NCI-H446 (cell line): ENCODE measurements around the gene RUVBL2.
A peak's percentile ranks its signal among the peaks of the same experiment; 100 is the strongest.
"Not testable (repeated sequence)": the region's sequence is repeated elsewhere in the genome, so short reads cannot be mapped to it uniquely, and the experiment has no call there.

Source experiments
- DNase-seq, 2 experiments: peaks; one replicate each; lab custom pipeline; 2025; lab: John Stamatoyannopoulos, UW

Gene RUVBL2

DNA sequence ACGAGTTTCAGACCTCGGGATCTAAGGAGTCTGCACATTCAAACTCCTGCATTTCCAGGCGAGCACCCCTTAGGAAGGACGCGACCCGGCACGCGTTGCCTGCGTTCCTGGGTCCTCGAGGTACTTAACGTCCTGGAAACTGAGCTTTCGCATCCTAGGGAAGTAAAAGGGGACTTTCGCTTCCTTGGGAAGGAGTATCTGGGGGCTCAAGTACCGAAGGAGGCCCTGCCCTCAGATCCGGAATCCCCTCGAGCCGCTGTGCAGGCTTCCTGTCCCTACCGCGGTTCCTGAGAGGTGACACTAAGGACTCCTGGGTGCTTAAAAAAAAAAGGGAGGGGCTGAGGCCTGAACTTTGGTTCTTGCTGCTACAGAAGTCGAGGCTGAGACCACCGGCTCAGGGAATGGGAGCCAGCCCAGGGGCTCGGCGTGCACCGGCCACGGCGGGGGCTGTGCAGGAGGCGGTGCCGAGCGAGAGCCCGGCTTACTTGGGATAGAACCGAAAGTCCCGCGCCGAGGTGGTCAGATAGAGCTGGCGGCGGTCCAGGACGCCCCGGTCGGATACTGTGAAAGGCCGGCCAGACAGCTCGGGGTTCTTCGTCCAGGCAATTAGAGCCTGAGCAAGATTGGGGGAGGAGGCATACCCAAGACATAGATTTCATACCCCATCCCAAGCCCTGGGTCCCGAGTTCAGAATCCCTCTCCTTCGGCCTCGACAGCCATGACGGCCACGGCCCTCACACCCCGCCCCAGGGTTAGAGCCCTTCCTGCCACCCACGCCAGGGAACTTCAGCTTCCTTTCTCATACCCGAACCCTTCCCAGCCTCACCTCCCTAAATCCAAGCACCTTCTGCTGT, 24.9 kb downstream of the RUVBL2 start:
- not testable (repeated sequence) for DNase-seq

- DNase-seq = peak in 1 of 2 experiments; percentile 61
These were observed 25.7 kb downstream of the RUVBL2 start for GRCh38 chr19:49019242-49019932.

- no peak for DNase-seq
These were observed 26.7 kb downstream of the RUVBL2 start for GRCh38 chr19:49020342-49020741.

- DNase-seq = no peak
These were observed 27.5 kb downstream of the RUVBL2 start for GRCh38 chr19:49020931-49021895.

DNA sequence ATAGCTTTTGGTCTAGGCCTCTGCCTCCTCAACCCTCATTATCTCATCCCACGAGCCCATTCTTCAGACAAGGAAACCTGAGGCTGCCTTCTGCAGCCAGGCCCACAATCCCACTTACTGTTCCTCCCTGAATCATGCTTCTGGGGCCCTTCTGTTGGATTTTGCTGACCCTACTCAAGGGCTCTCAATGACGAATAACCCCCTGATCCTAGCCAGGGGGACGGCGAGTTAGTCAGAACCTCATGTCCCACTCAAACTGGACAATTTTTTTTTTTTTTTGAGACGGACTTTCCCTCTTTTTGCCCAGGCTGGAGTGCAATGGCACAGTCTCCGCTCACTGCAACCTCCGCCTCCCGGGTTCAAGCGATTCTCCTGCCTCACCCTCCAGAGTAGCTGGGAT, 28.4 kb downstream of the RUVBL2 start:
- no peak for DNase-seq

GRCh38 chr19:49024233-49024632, 30.5 kb downstream of the RUVBL2 start, which contains the start of gene CGB3:
Gene CGB3 (minus strand): TSS chr19:49024333. CDS start chr19:49023971, 362 bp downstream.
- DNase-seq = not testable (repeated sequence)

DNA sequence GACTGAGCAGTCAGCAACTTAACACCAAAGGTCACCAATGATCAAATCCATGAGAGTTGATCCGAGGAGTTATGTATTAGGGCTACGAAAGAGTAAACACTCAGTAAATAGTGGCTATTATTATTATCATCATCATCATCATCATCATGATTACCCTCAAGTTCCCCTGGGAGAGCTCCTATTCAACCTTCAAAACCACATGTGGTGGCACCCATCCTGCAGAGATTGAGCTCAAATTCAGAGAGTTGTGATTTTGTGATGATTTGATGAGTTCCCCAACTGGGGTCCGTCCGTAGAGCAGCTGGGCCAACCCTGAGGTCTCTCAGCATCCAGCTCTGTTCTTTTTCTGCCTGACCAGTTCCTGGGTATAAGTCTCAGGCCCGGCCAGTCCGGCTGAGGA, 31.4 kb downstream of the RUVBL2 start:
- not testable (repeated sequence) for DNase-seq

- not testable (repeated sequence) for DNase-seq
These were observed 31.9 kb downstream of the RUVBL2 start for GRCh38 chr19:49025599-49025998.

DNA sequence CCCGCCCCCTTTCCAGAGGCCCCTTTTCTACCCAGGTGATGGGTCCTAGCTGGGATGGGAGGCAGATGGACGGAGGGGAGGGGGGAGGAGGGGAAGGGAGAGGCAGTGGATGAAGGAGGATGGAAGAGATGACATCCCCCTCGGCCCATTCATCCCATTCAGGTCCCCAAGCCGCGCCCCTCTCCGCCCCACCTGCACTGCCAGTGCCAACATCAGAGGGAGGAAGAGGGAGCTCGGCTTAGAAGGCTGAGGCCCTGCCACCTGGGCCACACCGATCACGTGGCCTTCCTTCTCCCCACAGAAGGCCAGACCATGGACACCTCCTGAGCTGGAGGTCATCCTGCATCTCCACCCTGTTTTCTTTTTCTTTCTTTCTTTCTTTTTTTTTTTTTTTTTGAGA, 35.0 kb downstream of the RUVBL2 start:
- not testable (repeated sequence) for DNase-seq

GRCh38 chr19:49029749-49030148, 36.1 kb downstream of the RUVBL2 start:
- DNase-seq = not testable (repeated sequence)

DNA sequence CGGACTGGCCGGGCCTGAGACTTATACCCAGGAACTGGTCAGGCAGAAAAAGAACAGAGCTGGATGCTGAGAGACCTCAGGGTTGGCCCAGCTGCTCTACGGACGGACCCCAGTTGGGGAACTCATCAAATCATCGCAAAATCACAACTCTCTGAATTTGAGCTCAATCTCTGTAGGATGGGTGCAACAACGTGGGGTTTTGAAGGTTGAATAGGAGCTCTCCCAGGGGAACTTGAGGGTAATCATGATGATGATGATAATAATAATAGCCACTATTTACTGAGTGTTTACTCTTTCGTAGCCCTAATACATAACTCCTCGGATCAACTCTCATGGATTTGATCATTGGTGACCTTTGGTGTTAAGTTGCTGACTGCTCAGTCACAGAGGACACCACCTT, 36.6 kb downstream of the RUVBL2 start:
- not testable (repeated sequence) for DNase-seq

GRCh38 chr19:49031642-49032301, 38.1 kb downstream of the RUVBL2 start, which contains the start of gene CGB2:
Gene CGB2 (plus strand): TSS chr19:49031890. CDS start chr19:49032096, 206 bp downstream.
- peak in 1 of 2 experiments; percentile 20 for DNase-seq

GRCh38 chr19:49036815-49037214, 43.1 kb downstream of the RUVBL2 start, which contains the start of gene CGB1:
Gene CGB1 (minus strand): TSS chr19:49036895. CDS start chr19:49036711, 184 bp downstream.
- DNase-seq = peak in 1 of 2 experiments; percentile 40

GRCh38 chr19:49038111-49038510, 44.4 kb downstream of the RUVBL2 start:
- DNase-seq = not testable (repeated sequence)

- DNase-seq = not testable (repeated sequence)
These were observed 45.0 kb downstream of the RUVBL2 start for GRCh38 chr19:49038557-49039276.

GRCh38 chr19:49039736-49040135, 46.0 kb downstream of the RUVBL2 start:
- DNase-seq = not testable (repeated sequence)

DNA sequence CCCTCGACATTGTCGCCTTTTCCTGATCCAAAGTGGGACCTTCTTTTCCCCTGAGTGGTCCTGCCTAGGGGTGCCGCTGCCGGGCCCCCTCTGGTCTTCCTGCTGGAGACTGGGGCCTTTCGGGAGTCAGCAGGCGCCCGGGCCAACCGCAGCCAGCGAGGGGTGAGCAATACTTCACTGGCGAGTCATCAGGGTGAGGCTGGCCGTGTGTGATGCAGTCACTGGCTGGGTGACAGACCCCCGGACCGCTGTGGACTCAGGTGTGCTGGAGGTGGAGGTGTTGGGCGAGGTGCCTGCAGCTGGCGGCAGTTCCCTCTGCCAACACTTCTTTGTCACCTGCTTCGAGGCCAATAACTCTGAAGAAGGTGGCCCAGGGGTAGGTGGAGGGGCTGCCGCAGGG, 48.5 kb downstream of the RUVBL2 start:
- DNase-seq = no peak

GRCh38 chr19:49042666-49043065, 49.0 kb downstream of the RUVBL2 start:
- not testable (repeated sequence) for DNase-seq

- DNase-seq = not testable (repeated sequence)
These were observed 49.9 kb downstream of the RUVBL2 start, which contains the start of gene CGB5 for GRCh38 chr19:49043548-49043947. Gene CGB5 (plus strand): TSS chr19:49043848. CDS start chr19:49044210, 362 bp downstream.

- not testable (repeated sequence) for DNase-seq
These were observed 55.3 kb downstream of the RUVBL2 start, which contains the start of gene CGB8 for GRCh38 chr19:49049011-49049410. Gene CGB8 (minus strand): TSS chr19:49049111. CDS start chr19:49048739, 372 bp downstream.
